Activated naive CD4-positive, alpha-beta T cell treated with anti-CD3 and anti-CD28 coated beads for 36 hours (primary cell): Measurements from ENCODE around the gene CCDC12. TPM values are rescaled to one million over a fixed set of nuclear protein-coding genes. Genes with fewer than 3 reads are reported as not detected.
A peak's percentile ranks its signal among the peaks of the same experiment; 100 is the strongest.

ENCODE experiments used
- CTCF ChIA-PET: fragments of 350-600 bp; sonication (Branson Sonifier 250); formaldehyde crosslinking; loops from one replicate; lab custom pipeline; 2021; ENCODE audit warnings: antibody characterized with exemption; lab: Charles Lee
- DNase-seq: peaks from one replicate; pipeline ENCODE4 v3.0.0-alpha.2; 2020
- H3K27ac Mint-ChIP-seq: one replicate; pipeline ENCODE4 v1.8.0; 2021; ENCODE audit warnings: mild to moderate bottlenecking, mixed read lengths
- H3K27me3 Mint-ChIP-seq: one replicate; pipeline ENCODE4 v1.8.0; 2021; ENCODE audit warnings: low read depth, mixed read lengths
- H3K36me3 Mint-ChIP-seq: one replicate; pipeline ENCODE4 v1.8.0; 2021; ENCODE audit warnings: low read depth, mixed read lengths
- H3K4me1 Mint-ChIP-seq: one replicate; pipeline ENCODE4 v1.8.0; 2021; ENCODE audit warnings: low read depth, mixed read lengths
- H3K4me3 Mint-ChIP-seq: one replicate; pipeline ENCODE4 v1.8.0; 2021; ENCODE audit warnings: mild to moderate bottlenecking, moderate library complexity, mixed read lengths
- H3K9me3 Mint-ChIP-seq: one replicate; pipeline ENCODE4 v1.8.0; 2021; ENCODE audit warnings: mixed read lengths
- intact Hi-C: fragments of 100-400 bp; cut with micrococcal nuclease; formaldehyde crosslinking; loops from one replicate; pipeline ENCODE4 v1.15.1; 2023
- total RNA-seq, 2 experiments: library from RNA; stranded (reverse); gene quantifications; one replicate each; pipeline ENCODE4 v1.2.3, GENCODE V29; 2021

The CCDC12 gene
- total RNA-seq, 2 experiments from 2014 or later: 37.6 to 43.0 TPM

DNA sequence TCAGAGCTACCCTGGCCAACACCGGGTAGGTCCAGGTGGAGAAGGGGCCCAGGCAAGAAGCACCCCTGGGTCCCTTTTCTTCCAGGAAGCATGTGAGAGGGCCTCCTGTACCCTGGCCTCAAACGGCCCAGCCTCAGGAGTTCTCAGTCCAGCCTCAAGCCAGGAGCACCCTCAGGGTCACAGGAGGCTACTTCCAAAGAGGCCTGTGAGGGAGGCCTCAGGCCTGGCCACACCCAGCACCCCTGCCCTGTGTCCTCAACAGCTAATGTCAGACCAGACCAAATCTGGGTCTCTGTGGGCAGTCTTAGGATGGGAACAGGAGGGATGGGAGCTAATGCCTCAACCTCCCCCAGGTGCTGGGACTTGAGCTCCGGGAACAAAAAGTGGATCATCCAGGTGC is 75.5 kb downstream of the CCDC12 start:
- DNase-seq: no peak
- Mint-ChIP-seq H3K4me3 (no peak overlapping the region), H3K27me3 (peaks cover 15% of the 10 kb centered on the region), H3K4me1 (peaks cover 3% of the 10 kb centered on the region), H3K36me3 (no peaks in the 10 kb centered on the region), H3K9me3 (no peaks in the 10 kb centered on the region), H3K27ac (no peak overlapping the region)
- intact Hi-C loops: no loop called here
- CTCF ChIA-PET: interaction anchor here (0.6 to 1.4 kb wide), 4 partner anchors 8 to 172 kb away, joined by 3 to 4 read pairs (median 4); no protein-coding TSS in a partner anchor

DNA sequence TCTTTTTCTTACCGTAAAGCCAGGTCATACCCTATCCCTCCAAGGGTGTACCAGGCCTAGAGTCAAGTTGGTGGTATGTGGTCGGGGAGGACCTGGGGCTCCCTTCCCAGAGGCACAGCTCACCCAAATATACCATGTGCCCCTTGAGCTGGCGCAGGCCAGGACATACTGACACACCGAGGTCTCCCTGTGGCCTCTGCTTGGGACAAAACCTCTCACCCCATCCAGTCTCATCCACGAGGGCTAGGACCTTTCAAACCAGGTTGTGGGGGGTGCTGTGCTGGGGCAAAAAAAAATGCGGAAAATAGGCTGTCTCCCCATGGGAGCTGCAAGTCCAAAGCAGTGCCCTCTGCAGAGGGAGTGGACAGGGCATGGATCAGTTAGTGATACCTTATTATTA is 76.2 kb downstream of the CCDC12 start:
- no peak overlapping the region for H3K27ac Mint-ChIP-seq
- CTCF ChIA-PET: interaction anchor here (0.7 to 1.0 kb wide), 3 partner anchors 33 to 34 kb away, joined by 3 to 4 read pairs (median 3); no protein-coding TSS in a partner anchor

DNA sequence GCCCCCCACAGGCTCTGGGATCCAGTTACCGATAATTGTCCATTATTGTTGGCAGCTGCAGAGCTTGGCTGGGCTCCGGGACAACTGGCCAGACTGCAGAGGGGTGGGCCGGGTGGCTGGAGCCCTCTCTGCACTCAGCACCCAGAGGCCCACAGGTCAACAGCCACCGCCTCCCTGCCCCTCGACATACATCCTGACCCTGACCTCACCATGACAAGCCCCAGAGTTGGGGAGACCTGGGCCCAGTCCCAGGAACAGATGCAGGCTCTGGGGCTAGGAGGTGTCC is 76.6 kb downstream of the CCDC12 start:
- no peaks in the 10 kb centered on the region for H3K36me3 Mint-ChIP-seq
- H3K27ac Mint-ChIP-seq: no peak overlapping the region
- peaks cover 3% of the 10 kb centered on the region for H3K4me1 Mint-ChIP-seq
- H3K9me3 Mint-ChIP-seq: no peaks in the 10 kb centered on the region
- intact Hi-C loops: no loop called here
- CTCF ChIA-PET: interaction anchor here (0.8 kb wide), 1 partner anchor 33 kb away, joined by 3 read pairs; no protein-coding TSS in a partner anchor
- H3K4me3 Mint-ChIP-seq: no peak overlapping the region
- H3K27me3 Mint-ChIP-seq: peaks cover 15% of the 10 kb centered on the region
- DNase-seq: no peak

More for the DNA sequence above, 76.2 kb downstream of the CCDC12 start:
- Mint-ChIP-seq H3K4me3 (no peak overlapping the region), H3K9me3 (no peaks in the 10 kb centered on the region), H3K36me3 (no peaks in the 10 kb centered on the region), H3K27me3 (peaks cover 15% of the 10 kb centered on the region), H3K4me1 (peaks cover 3% of the 10 kb centered on the region)
- no peak for DNase-seq
- intact Hi-C loops: no loop called here

DNA sequence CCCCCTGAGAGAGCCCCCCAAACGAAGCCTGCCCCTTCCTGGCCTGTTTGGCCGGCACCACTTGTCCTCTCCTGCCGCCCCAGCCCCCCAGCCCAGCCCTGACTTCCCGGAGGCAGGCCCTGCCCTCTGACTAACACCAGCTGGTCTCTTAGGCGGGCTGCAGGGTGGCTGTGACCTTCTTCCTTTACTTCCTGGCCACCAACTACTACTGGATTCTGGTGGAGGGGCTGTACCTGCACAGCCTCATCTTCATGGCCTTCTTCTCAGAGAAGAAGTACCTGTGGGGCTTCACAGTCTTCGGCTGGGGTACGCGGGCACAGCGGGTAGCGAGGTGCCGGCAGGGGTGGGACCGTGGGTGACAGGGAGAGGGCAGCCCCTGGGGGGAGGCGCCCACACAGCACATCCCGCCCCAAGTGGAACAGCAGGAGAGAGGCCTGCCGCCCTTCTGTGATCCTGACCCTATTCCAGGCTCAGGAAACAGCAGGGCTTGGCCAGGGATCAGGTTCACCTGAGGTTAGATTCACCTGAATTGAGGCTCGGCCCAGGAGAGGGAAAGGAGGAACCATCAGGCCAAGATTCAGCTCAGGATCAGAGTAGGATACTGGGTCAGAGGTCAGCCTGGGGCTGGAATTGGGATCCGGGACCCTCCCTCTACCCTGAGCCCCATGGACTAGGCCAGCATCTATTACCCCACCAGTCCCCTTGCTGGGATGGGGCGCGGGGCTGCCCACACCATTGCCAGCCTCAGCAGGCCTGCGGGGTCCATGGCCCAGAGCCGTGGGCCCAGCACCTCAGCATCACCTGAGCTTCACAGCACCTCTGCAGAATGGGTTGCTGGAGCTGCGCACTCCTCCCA is 77.2 kb downstream of the CCDC12 start:
- Mint-ChIP-seq H3K27me3 (peaks cover 15% of the 10 kb centered on the region), H3K4me3 (no peak overlapping the region), H3K36me3 (no peaks in the 10 kb centered on the region), H3K9me3 (no peaks in the 10 kb centered on the region), H3K4me1 (peaks cover 3% of the 10 kb centered on the region), H3K27ac (no peak overlapping the region)
- CTCF ChIA-PET: interaction anchor here (0.8 kb wide), 1 partner anchor 32 kb away, joined by 3 read pairs; no protein-coding TSS in a partner anchor
- DNase-seq: no peak
- intact Hi-C loops: no loop called here

DNA sequence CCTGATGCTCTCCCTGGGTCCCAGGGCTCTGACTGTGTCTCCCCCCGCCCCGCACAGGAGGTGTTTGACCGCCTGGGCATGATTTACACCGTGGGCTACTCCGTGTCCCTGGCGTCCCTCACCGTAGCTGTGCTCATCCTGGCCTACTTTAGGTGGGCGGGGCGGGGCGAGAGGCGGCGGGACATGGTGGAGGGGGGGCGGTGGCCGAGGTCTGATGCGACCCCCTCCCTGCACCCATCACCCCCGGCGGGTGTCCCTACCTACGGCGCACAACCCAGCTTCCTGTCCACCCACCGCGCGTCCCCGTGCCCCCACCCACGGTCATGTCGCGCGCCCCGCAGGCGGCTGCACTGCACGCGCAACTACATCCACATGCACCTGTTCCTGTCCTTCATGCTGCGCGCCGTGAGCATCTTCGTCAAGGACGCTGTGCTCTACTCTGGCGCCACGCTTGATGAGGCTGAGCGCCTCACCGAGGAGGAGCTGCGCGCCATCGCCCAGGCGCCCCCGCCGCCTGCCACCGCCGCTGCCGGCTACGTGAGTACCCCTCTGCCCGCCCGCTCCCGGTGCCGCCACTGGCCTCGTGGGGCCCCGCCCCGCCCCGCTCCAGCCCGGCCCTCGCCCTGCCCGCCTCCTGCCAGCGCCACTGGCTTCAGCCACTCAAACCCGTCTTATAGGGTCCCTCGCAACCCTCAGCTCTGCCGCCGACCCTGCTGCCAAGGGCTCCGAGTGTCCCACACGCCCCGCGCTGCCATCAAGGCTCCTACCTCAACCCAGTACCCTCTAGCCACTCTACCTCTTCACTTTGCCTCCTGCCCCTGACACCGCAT is 78.0 kb downstream of the CCDC12 start:
- peaks cover 19% of the 10 kb centered on the region for H3K27me3 Mint-ChIP-seq
- H3K36me3 Mint-ChIP-seq: no peaks in the 10 kb centered on the region
- H3K4me1 Mint-ChIP-seq: peaks cover 3% of the 10 kb centered on the region
- no peak overlapping the region for H3K27ac Mint-ChIP-seq
- no peaks in the 10 kb centered on the region for H3K9me3 Mint-ChIP-seq
- intact Hi-C loops: no loop called here
- CTCF ChIA-PET: interaction anchor here (1.1 to 1.6 kb wide), 2 partner anchors 11 to 193 kb away, joined by 3 to 5 read pairs; no protein-coding TSS in a partner anchor
- no peak for DNase-seq
- no peak overlapping the region for H3K4me3 Mint-ChIP-seq

DNA sequence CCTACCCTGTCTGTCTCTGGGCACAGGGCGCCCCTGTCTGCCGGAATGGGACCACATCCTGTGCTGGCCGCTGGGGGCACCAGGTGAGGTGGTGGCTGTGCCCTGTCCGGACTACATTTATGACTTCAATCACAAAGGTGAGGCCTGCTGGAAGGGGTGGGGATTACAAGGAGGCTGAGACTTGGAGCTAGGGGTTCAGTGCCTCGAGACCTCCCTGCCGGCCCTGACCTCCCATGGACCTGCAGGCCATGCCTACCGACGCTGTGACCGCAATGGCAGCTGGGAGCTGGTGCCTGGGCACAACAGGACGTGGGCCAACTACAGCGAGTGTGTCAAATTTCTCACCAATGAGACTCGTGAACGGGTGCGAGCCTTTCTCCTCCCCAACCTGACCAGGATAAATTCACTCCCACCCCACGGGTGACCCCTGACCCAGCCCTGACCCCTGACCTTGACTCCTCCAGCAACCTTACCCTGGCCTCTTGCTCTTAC is 78.7 kb downstream of the CCDC12 start:
- peaks cover 24% of the 10 kb centered on the region for H3K27me3 Mint-ChIP-seq
- no peak overlapping the region for H3K4me3 Mint-ChIP-seq
- no peak for DNase-seq
- H3K9me3 Mint-ChIP-seq: no peaks in the 10 kb centered on the region
- H3K4me1 Mint-ChIP-seq: peaks cover 3% of the 10 kb centered on the region
- no peaks in the 10 kb centered on the region for H3K36me3 Mint-ChIP-seq
- CTCF ChIA-PET: interaction anchor here (1.1 to 4.2 kb wide), 3 partner anchors 12 to 192 kb away, joined by 3 to 22 read pairs (median 5); no protein-coding TSS in a partner anchor
- intact Hi-C loops: no loop called here
- no peak overlapping the region for H3K27ac Mint-ChIP-seq

DNA sequence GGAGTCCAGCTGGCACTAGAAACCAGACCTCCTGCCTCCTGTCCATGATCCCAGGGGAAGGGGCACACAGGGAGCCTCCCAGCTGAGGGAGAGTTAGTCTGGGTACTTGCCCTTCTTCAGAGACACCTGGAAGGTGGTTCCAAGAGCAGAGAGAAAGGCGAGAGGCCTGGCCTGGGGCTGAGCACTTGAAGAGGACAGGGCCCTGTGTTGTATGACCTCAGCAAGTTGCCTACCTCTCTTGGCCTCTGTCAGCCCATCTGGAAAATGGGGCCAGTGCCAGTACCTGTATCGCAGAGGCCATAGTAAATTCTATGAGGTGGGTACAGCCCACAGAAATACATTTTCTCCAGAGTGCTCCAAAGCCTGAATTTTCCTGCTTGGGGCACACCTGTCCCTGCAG is 79.5 kb downstream of the CCDC12 start:
- Mint-ChIP-seq H3K4me1 (peaks cover 6% of the 10 kb centered on the region), H3K36me3 (no peaks in the 10 kb centered on the region), H3K4me3 (no peak overlapping the region), H3K27ac (no peak overlapping the region), H3K9me3 (no peaks in the 10 kb centered on the region), H3K27me3 (peaks cover 32% of the 10 kb centered on the region)
- DNase-seq: no peak
- intact Hi-C loops: no loop called here
- CTCF ChIA-PET: interaction anchor here (0.5 to 4.2 kb wide), 2 partner anchors 30 to 82 kb away, joined by 3 to 22 read pairs; no protein-coding TSS in a partner anchor

DNA sequence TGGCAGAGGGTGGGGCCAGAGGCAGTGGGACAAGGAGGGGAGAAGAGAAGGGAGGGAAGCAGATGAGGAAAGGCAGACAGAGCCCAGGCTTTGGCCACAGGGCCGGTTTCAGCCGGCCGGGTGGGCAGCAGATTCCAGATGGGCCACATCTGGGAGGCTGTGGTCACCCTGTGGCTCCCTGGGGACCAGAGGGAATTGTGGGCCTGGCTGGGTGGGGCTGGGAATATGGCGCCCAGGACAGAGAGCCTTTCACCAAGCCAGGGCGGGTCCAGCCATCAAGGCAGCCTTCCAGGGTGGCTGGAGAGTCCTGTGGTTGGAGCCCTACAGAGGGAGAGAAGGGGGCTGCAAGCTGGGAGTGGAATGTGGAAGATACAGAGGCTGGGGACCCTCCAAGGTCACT is 80.2 kb downstream of the CCDC12 start:
- no peak overlapping the region for H3K27ac Mint-ChIP-seq
- H3K4me3 Mint-ChIP-seq: no peak overlapping the region
- peaks cover 38% of the 10 kb centered on the region for H3K27me3 Mint-ChIP-seq
- peaks cover 6% of the 10 kb centered on the region for H3K4me1 Mint-ChIP-seq
- intact Hi-C loops: no loop called here
- H3K36me3 Mint-ChIP-seq: no peaks in the 10 kb centered on the region
- H3K9me3 Mint-ChIP-seq: no peaks in the 10 kb centered on the region
- CTCF ChIA-PET: interaction anchor here (0.6 to 4.2 kb wide), 5 partner anchors 16 to 427 kb away, joined by 3 to 22 read pairs (median 7); no protein-coding TSS in a partner anchor
- DNase-seq: no peak

DNA sequence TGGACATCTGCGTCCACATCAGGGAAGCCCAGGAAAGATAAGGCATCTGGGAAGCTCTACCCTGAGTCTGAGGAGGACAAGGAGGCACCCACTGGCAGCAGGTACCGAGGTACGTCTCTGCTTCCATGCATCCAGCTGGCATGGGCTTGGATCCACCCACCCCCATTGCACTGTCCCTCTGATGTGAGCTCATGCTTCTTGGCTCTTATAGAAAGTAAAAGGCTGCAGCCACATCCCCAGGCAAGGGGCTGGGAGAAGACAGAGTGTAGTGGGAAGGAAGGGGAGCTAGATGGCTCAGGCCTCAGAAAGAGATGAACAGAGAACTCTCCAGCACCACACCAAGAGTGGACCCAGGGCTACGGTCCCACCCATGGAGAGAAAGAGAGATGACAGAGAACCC is 80.8 kb downstream of the CCDC12 start:
- peaks cover 6% of the 10 kb centered on the region for H3K4me1 Mint-ChIP-seq
- no peak overlapping the region for H3K4me3 Mint-ChIP-seq
- peaks cover 41% of the 10 kb centered on the region for H3K27me3 Mint-ChIP-seq
- H3K36me3 Mint-ChIP-seq: no peaks in the 10 kb centered on the region
- intact Hi-C loops: loop anchor here (1.0 to 2.0 kb wide), 3 partner anchors 29 to 232 kb away; no protein-coding TSS in a partner anchor
- no peak overlapping the region for H3K27ac Mint-ChIP-seq
- CTCF ChIA-PET: interaction anchor here (0.6 to 4.2 kb wide), 10 partner anchors 10 to 437 kb away, joined by 3 to 22 read pairs (median 6); partner anchors contain the start of gene MYL3
- DNase-seq: no peak
- H3K9me3 Mint-ChIP-seq: no peaks in the 10 kb centered on the region

DNA sequence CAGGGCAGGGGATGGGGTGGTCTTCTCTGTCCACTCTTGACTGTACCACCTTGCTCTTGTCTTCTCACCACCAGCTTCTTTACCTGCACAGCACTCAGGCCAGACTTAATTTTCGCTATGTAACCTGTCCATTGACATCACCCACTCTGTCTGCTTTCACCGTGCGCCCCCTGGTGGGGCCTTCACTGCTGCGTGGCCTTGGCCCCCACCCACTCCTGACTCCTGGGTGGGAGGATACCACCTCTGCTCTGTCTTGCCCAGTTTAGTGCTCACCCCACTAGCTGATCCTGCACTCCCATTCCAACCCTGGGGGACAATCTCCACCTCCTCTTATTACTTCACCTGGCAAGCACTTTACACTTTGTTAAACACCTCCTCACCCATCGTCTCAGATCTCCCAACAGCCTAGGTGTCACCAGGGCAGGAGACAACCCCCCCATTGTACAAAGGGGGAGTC is 81.3 kb downstream of the CCDC12 start:
- H3K27me3 Mint-ChIP-seq: peaks cover 43% of the 10 kb centered on the region
- H3K36me3 Mint-ChIP-seq: no peaks in the 10 kb centered on the region
- peak; percentile 81 for DNase-seq
- intact Hi-C loops: loop anchor here (1.0 to 2.0 kb wide), 3 partner anchors 28 to 232 kb away; no protein-coding TSS in a partner anchor
- CTCF ChIA-PET: interaction anchor here (0.7 to 4.2 kb wide), 14 partner anchors 10 to 847 kb away, joined by 3 to 22 read pairs (median 4); partner anchors contain the start of genes MYL3 and PTH1R
- no peak overlapping the region for H3K4me3 Mint-ChIP-seq
- H3K4me1 Mint-ChIP-seq: peaks cover 6% of the 10 kb centered on the region
- no peaks in the 10 kb centered on the region for H3K9me3 Mint-ChIP-seq
- no peak overlapping the region for H3K27ac Mint-ChIP-seq

DNA sequence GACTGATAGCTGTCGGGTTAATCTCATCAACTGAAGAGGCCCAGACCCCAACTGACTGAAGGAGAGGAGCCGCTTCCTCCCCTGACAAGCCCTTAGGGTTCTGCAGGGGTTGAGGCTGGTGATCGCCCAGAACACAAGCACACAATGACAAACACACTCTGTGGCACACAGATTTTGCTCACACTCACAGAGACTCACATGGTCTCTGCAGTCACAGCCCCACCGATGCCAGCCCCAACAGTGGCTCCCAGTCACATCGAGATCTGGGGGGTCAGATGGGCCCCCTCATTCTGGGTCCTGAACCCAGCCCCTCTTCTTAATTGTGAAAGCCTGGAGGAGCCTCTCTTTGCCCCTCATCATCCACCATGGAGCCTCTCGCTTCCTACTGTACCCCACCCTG is 82.3 kb downstream of the CCDC12 start:
- Mint-ChIP-seq H3K27ac (no peak overlapping the region), H3K4me3 (no peak overlapping the region), H3K27me3 (peaks cover 43% of the 10 kb centered on the region), H3K9me3 (no peaks in the 10 kb centered on the region), H3K4me1 (peaks cover 6% of the 10 kb centered on the region), H3K36me3 (no peaks in the 10 kb centered on the region)
- no peak for DNase-seq
- CTCF ChIA-PET: interaction anchor here (0.7 to 4.2 kb wide), 6 partner anchors 15 to 848 kb away, joined by 3 to 22 read pairs (median 4); no protein-coding TSS in a partner anchor
- intact Hi-C loops: loop anchor here (2.0 kb wide), 1 partner anchor 27 kb away; no protein-coding TSS in a partner anchor
